Vagina (tissue), 2 donors: Measurements from ENCODE around the gene TFF1. TPM values are rescaled to one million over a fixed set of nuclear protein-coding genes. Genes with fewer than 3 reads are reported as not detected.

ENCODE experiments used
- DNase-seq, 2 donors: peaks; one replicate each; pipeline ENCODE4 v3.0.0-alpha.2; 2017; ENCODE audit errors: extremely low spot score in 2 of 2
- H3K27ac ChIP-seq: fragments of 200-600 bp; sonication (generic); one replicate; pipeline ENCODE4 v1.5.1; 2019
- H3K27me3 ChIP-seq: fragments of 200-600 bp; sonication (generic); one replicate; pipeline ENCODE4 v1.5.1; 2019
- H3K36me3 ChIP-seq, 2 donors: fragments of 200-600 bp; sonication (generic); one replicate each; pipeline ENCODE4 v1.5.1; 2017 to 2019
- H3K4me1 ChIP-seq: fragments of 200-600 bp; sonication (generic); one replicate; pipeline ENCODE4 v1.5.1; 2019
- H3K4me3 ChIP-seq, 2 donors: fragments of 200-600 bp; sonication (generic); 1 replicate in 1 of 2; 2 replicates in 1 of 2; pipeline ENCODE4 v1.5.1; 2016 to 2019
- H3K9me3 ChIP-seq: fragments of 200-600 bp; sonication (generic); one replicate; pipeline ENCODE4 v1.5.1; 2019
- CTCF ChIP-seq, 3 experiments: fragments of 450-650 bp in 2 of 3; fragments of 200-600 bp in 1 of 3; sonication (generic) in 1 of 3; IDR thresholded peaks; one replicate each; pipeline ENCODE4 v1.5.1; 2017 to 2019; ENCODE audit warnings: antibody characterized with exemption in 3 of 3, mild to moderate bottlenecking in 2 of 3, moderate library complexity in 2 of 3
- POLR2A ChIP-seq, 2 donors: fragments of 450-650 bp; IDR thresholded peaks; one replicate each; pipeline ENCODE4 v1.6.1; 2017; ENCODE audit warnings: antibody characterized with exemption in 2 of 2, mild to moderate bottlenecking in 2 of 2, moderate library complexity in 2 of 2
- POLR2AphosphoS5 ChIP-seq, 2 donors: sonication (generic); formaldehyde crosslinking; IDR thresholded peaks; one replicate each; pipeline ENCODE4 v1.9.0; 2017; ENCODE audit warnings: antibody characterized with exemption in 2 of 2, mild to moderate bottlenecking in 2 of 2, low read depth in 1 of 2; ENCODE audit not compliant: insufficient read depth in 1 of 2
- intact Hi-C: fragments of 100-400 bp; cut with DNase I; formaldehyde crosslinking; loops from one replicate; pipeline ENCODE4 v1.15.1; 2023
- total RNA-seq: library from RNA; depleted of rRNA; stranded (reverse); fragments of >200 nt; gene quantifications from one replicate; pipeline ENCODE4 v1.2.3, GENCODE V29; 2016

Gene TFF1
- total RNA-seq, 1 donor from 2014 or later = not detected

DNA sequence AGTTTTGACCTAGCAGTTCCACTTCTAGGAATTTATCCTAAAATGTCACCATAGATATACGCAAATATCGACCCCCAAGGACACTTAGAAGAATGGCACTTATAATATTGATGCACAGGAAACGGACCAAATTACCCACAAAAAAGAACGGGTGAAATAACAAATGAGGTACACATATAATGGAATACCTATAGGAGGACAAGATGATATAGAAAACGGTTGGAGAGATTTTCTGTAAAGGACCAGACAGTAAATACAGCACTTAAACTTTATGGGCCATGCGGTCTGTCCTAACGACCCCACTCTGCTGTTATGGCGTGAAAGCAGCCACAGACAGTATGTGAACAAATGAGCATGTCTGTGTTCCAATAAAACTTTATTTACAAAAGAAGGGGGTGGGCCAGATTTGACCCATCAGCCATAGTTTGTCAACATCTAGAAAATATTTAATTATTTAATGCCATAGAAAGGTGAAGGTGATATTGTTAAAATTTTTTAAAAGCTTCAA is 27.2 kb upstream of the TFF1 start:
- H3K36me3 ChIP-seq = no peaks in the 10 kb centered on the region
- no peaks in the 10 kb centered on the region for H3K4me1 ChIP-seq
- no peak for DNase-seq
- H3K27me3 ChIP-seq = no peaks in the 10 kb centered on the region
- no peak for TF ChIP-seq CTCF (IDR thresholded peaks at IDR 0.05)
- TF ChIP-seq POLR2AphosphoS5 (IDR thresholded peaks at IDR 0.05; ENCODE audit: insufficient read depth in 1 of 2, low read depth in 1 of 2) = no peak
- TF ChIP-seq POLR2A (IDR thresholded peaks at IDR 0.05) = no peak
- H3K4me3 ChIP-seq = no peak overlapping the region
- no peak overlapping the region for H3K27ac ChIP-seq
- intact Hi-C loops = no loop called here
- H3K9me3 ChIP-seq = no peaks in the 10 kb centered on the region

DNA sequence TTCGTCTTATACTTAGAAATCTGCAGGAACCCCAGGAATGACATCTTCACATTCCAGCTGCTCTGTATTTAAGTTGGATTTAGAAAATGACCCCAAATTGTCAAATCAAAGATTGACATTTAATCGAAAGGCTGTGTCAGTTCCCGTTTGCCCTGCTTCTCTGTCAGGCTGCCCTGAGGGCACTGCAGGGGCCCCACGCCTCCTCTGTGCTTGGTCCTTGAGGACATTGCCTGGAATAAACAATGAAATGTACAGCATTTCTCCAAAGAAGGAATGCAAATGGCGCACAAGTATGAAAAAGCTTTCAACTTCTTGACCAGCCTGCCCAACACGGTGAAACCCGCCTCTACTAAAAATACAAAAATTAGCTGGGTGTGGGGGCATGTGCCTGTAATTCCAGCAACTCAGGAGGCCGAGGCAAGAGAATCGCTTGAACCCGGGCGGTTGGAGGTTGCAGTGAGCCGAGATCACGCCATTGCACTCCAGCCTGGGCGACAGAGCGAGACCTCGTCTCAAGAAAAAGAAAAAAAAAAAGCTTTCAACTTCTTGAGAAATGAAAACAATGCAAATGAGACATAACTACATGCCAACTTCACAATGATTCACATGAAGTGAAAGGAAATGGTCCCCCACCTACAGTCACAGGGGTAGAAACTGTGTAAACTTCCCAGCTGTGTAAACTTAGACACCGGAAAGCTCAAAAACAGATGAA is 26.6 kb upstream of the TFF1 start:
- intact Hi-C loops = no loop called here
- H3K27me3 ChIP-seq = no peaks in the 10 kb centered on the region
- no peak for TF ChIP-seq CTCF (IDR thresholded peaks at IDR 0.05)
- no peak for TF ChIP-seq POLR2AphosphoS5 (IDR thresholded peaks at IDR 0.05; ENCODE audit: insufficient read depth in 1 of 2, low read depth in 1 of 2)
- TF ChIP-seq POLR2A (IDR thresholded peaks at IDR 0.05) = no peak
- DNase-seq = no peak
- no peak overlapping the region for H3K27ac ChIP-seq
- H3K36me3 ChIP-seq = no peaks in the 10 kb centered on the region
- no peaks in the 10 kb centered on the region for H3K4me1 ChIP-seq
- H3K9me3 ChIP-seq = no peaks in the 10 kb centered on the region
- no peak overlapping the region for H3K4me3 ChIP-seq

- no peaks in the 10 kb centered on the region for H3K27me3 ChIP-seq
- DNase-seq = no peak
- intact Hi-C loops = no loop called here
- no peak overlapping the region for H3K4me3 ChIP-seq
- no peaks in the 10 kb centered on the region for H3K9me3 ChIP-seq
- TF ChIP-seq POLR2A (IDR thresholded peaks at IDR 0.05) = no peak
- no peak for TF ChIP-seq POLR2AphosphoS5 (IDR thresholded peaks at IDR 0.05; ENCODE audit: insufficient read depth in 1 of 2, low read depth in 1 of 2)
- TF ChIP-seq CTCF (IDR thresholded peaks at IDR 0.05) = no peak
- H3K36me3 ChIP-seq = no peaks in the 10 kb centered on the region
- H3K27ac ChIP-seq = no peak overlapping the region
- H3K4me1 ChIP-seq = no peaks in the 10 kb centered on the region
Measured at GRCh38 chr21:42391297-42391696, 25.0 kb upstream of the TFF1 start.

DNA sequence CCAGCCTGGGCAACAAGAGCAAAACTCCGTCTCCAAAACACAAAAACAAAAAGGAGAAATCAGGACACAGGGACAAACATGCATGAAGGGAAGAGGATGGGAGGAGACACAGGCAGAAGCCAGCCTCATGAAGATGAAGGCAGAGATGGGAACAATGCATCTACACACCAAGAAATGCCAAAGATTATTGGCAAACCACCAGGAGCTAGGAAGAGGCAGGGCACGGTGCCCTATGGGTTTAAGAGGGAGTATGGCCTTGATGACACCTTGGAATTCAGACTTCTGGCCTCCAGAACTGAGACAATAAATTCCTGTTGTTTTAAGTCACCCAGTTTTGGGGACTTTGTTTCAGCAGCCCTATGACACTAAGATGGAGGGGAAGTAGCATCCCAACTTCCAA is 24.4 kb upstream of the TFF1 start:
- intact Hi-C loops = no loop called here
- H3K27me3 ChIP-seq = no peaks in the 10 kb centered on the region
- no peak for DNase-seq

GRCh38 chr21:42390193-42390592 is 23.9 kb upstream of the TFF1 start:
- no peak for TF ChIP-seq POLR2AphosphoS5 (IDR thresholded peaks at IDR 0.05; ENCODE audit: insufficient read depth in 1 of 2, low read depth in 1 of 2)
- no peak for TF ChIP-seq CTCF (IDR thresholded peaks at IDR 0.05)
- no peak for TF ChIP-seq POLR2A (IDR thresholded peaks at IDR 0.05)
- intact Hi-C loops = no loop called here
- Histone ChIP-seq H3K27me3 (no peaks in the 10 kb centered on the region), H3K4me1 (no peaks in the 10 kb centered on the region), H3K27ac (no peak overlapping the region), H3K36me3 (no peaks in the 10 kb centered on the region), H3K9me3 (no peaks in the 10 kb centered on the region), H3K4me3 (no peak overlapping the region)
- no peak for DNase-seq

More for the DNA sequence above, 24.4 kb upstream of the TFF1 start:
- Histone ChIP-seq H3K36me3 (no peaks in the 10 kb centered on the region), H3K4me3 (no peak overlapping the region), H3K9me3 (no peaks in the 10 kb centered on the region), H3K4me1 (no peaks in the 10 kb centered on the region), H3K27ac (no peak overlapping the region)
- TF ChIP-seq POLR2A (IDR thresholded peaks at IDR 0.05) (no peak), POLR2AphosphoS5 (IDR thresholded peaks at IDR 0.05; ENCODE audit: insufficient read depth in 1 of 2, low read depth in 1 of 2) (no peak)
